MCF 10A (cell line): Measurements from ENCODE around the gene DDX23. TPM values are rescaled to one million over a fixed set of nuclear protein-coding genes. Genes with fewer than 3 reads are reported as not detected.
"Not testable (repeated sequence)": the region's sequence is repeated elsewhere in the genome, so short reads cannot be mapped to it uniquely, and the experiment has no call there.

Experiments
- BruUV-seq: library from RNA; stranded (reverse); fragments of 400-500 nt; replicated peaks from 2 replicates; lab custom pipeline; 2021; lab: Mats Ljungman, UMichigan
- CTCF ChIA-PET: fragments of 300-600 bp; sonication (Branson Sonifier 250); formaldehyde crosslinking; extraction: SDS; loops from one replicate; lab custom pipeline; 2021; ENCODE audit warnings: antibody characterized with exemption, inconsistent platforms; lab: Yijun Ruan, JAX
- POLR2A ChIA-PET: fragments of 300-600, 350-650 bp; sonication (Branson Sonifier 250); formaldehyde crosslinking; extraction: SDS; loops from one replicate; lab custom pipeline; 2020; ENCODE audit warnings: antibody characterized with exemption, inconsistent platforms; lab: Yijun Ruan, JAX
- DNase-seq: peaks from one replicate; pipeline ENCODE4 v3.0.0-alpha.2; 2018; ENCODE audit not compliant: unreplicated experiment
- H3K27ac Mint-ChIP-seq: one replicate; pipeline ENCODE4 v1.8.0; 2022; ENCODE audit warnings: mild to moderate bottlenecking, low read depth, mixed read lengths; ENCODE audit not compliant: unreplicated experiment
- H3K27me3 Mint-ChIP-seq: one replicate; pipeline ENCODE4 v1.8.0; 2022; ENCODE audit warnings: mixed read lengths; ENCODE audit not compliant: insufficient read depth, unreplicated experiment
- H3K36me3 Mint-ChIP-seq: one replicate; pipeline ENCODE4 v1.8.0; 2022; ENCODE audit warnings: mild to moderate bottlenecking, moderate library complexity, mixed read lengths; ENCODE audit not compliant: insufficient read depth, unreplicated experiment
- H3K4me1 Mint-ChIP-seq: one replicate; pipeline ENCODE4 v1.8.0; 2022; ENCODE audit warnings: mixed read lengths; ENCODE audit not compliant: insufficient read depth, unreplicated experiment
- H3K4me3 Mint-ChIP-seq: one replicate; pipeline ENCODE4 v1.8.0; 2022; ENCODE audit warnings: mild to moderate bottlenecking, moderate library complexity, mixed read lengths; ENCODE audit not compliant: unreplicated experiment
- H3K9me3 Mint-ChIP-seq: one replicate; pipeline ENCODE4 v1.8.0; 2022; ENCODE audit warnings: mixed read lengths; ENCODE audit not compliant: unreplicated experiment
- intact Hi-C: fragments of 100-400 bp; cut with micrococcal nuclease; formaldehyde crosslinking; loops from 2 replicates; pipeline ENCODE4 v1.14.1; 2022
- total RNA-seq: library from RNA; stranded (reverse); gene quantifications from 2 replicates; pipeline ENCODE4 v1.2.3, GENCODE V29; 2022
- TF ChIP-seq, protein P1 (sequence below): fragments of 200-600 bp; IDR thresholded peaks from one replicate; pipeline ENCODE4 v1.8.0; 2022; ENCODE audit warnings: antibody characterized with exemption, mild to moderate bottlenecking; ENCODE audit not compliant: unreplicated experiment

Gene DDX23
- total RNA-seq, 1 experiment from 2014 or later = 88.4 TPM

- no peak overlapping the region for H3K4me3 Mint-ChIP-seq
- peaks cover 6% of the 10 kb centered on the region for H3K36me3 Mint-ChIP-seq
- intact Hi-C loops = no loop called here
- POLR2A ChIA-PET = interaction anchor here (1.0 to 1.9 kb wide), 3 partner anchors 12 to 66 kb away, joined by 4 to 6 read pairs (median 4); partner anchors contain the start of gene RND1
- TF ChIP-seq, protein P1, sequence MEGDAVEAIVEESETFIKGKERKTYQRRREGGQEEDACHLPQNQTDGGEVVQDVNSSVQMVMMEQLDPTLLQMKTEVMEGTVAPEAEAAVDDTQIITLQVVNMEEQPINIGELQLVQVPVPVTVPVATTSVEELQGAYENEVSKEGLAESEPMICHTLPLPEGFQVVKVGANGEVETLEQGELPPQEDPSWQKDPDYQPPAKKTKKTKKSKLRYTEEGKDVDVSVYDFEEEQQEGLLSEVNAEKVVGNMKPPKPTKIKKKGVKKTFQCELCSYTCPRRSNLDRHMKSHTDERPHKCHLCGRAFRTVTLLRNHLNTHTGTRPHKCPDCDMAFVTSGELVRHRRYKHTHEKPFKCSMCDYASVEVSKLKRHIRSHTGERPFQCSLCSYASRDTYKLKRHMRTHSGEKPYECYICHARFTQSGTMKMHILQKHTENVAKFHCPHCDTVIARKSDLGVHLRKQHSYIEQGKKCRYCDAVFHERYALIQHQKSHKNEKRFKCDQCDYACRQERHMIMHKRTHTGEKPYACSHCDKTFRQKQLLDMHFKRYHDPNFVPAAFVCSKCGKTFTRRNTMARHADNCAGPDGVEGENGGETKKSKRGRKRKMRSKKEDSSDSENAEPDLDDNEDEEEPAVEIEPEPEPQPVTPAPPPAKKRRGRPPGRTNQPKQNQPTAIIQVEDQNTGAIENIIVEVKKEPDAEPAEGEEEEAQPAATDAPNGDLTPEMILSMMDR = no peak
- CTCF ChIA-PET = interaction anchor here (0.5 to 4.8 kb wide), 5 partner anchors 27 to 127 kb away, joined by 3 to 24 read pairs (median 4); partner anchors contain the start of gene DDX23
- peaks cover 8% of the 10 kb centered on the region for H3K4me1 Mint-ChIP-seq
- no TSS peak for BruUV-seq
- DNase-seq = no peak
- no peaks in the 10 kb centered on the region for H3K9me3 Mint-ChIP-seq
- H3K27ac Mint-ChIP-seq = no peak overlapping the region
- H3K27me3 Mint-ChIP-seq = peaks cover 27% of the 10 kb centered on the region
These were observed 28.7 kb upstream of the DDX23 start for GRCh38 chr12:48880647-48881046.

GRCh38 chr12:48878548-48878947, 26.6 kb upstream of the DDX23 start:
- no TSS peak for BruUV-seq
- no peak overlapping the region for H3K27ac Mint-ChIP-seq
- peaks cover 8% of the 10 kb centered on the region for H3K4me1 Mint-ChIP-seq
- DNase-seq = no peak
- TF ChIP-seq, protein P1 = no peak
- ChIA-PET CTCF (interaction anchor here (4.8 kb wide), 1 partner anchor 25 kb away, joined by 24 read pairs; the partner anchor contains the start of gene DDX23), POLR2A (no interaction called here)
- H3K27me3 Mint-ChIP-seq = peaks cover 31% of the 10 kb centered on the region
- no peak overlapping the region for H3K4me3 Mint-ChIP-seq
- peaks cover 6% of the 10 kb centered on the region for H3K36me3 Mint-ChIP-seq
- intact Hi-C loops = no loop called here
- no peaks in the 10 kb centered on the region for H3K9me3 Mint-ChIP-seq

- H3K9me3 Mint-ChIP-seq = no peaks in the 10 kb centered on the region
- H3K4me1 Mint-ChIP-seq = no peaks in the 10 kb centered on the region
- BruUV-seq = no TSS peak
- peaks cover 28% of the 10 kb centered on the region for H3K27me3 Mint-ChIP-seq
- H3K36me3 Mint-ChIP-seq = peaks cover 6% of the 10 kb centered on the region
- CTCF ChIA-PET = interaction anchor here (0.6 to 1.1 kb wide), 3 partner anchors 11 to 112 kb away, joined by 3 to 4 read pairs (median 3); no protein-coding TSS in a partner anchor
- H3K27ac Mint-ChIP-seq = no peak overlapping the region
- TF ChIP-seq, protein P1 = no peak
- no peak overlapping the region for H3K4me3 Mint-ChIP-seq
- no peak for DNase-seq
- POLR2A ChIA-PET = interaction anchor here (0.6 kb wide), 1 partner anchor 300 kb away, joined by 4 read pairs; no protein-coding TSS in a partner anchor
- intact Hi-C loops = no loop called here
These were observed 24.1 kb upstream of the DDX23 start for GRCh38 chr12:48875944-48876515.

DNA sequence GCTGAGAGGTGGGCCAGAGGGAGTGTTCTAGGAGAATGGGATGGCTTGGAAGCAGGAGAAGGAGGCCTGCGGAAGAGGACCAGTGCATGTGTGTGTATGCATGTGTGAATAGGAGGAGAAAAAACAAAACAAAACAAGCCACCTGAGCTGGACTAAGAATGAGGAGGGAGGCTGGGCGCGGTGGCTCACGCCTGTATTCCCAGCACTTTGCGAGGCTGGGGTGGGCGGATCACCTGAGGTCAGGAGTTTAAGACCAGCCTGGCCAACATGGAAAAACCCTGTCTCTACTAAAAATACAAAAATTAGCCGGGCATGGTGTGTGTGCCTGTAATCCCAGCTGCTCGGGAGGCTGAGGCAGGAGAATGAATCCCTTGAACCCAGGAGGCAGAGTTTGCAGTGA, 21.6 kb upstream of the DDX23 start:
- H3K36me3 Mint-ChIP-seq, BruUV-seq, H3K9me3 Mint-ChIP-seq, H3K27ac Mint-ChIP-seq, H3K4me1 Mint-ChIP-seq, H3K4me3 Mint-ChIP-seq, intact Hi-C loops, DNase-seq: not testable (repeated sequence)
- ChIA-PET CTCF (interaction anchor here (0.6 to 2.0 kb wide), 4 partner anchors 17 to 138 kb away, joined by 3 to 9 read pairs (median 4); no protein-coding TSS in a partner anchor), POLR2A (interaction anchor here (0.6 kb wide), 1 partner anchor 14 kb away, joined by 4 read pairs; no protein-coding TSS in a partner anchor)
- H3K27me3 Mint-ChIP-seq = peaks cover 13% of the 10 kb centered on the region
